Stimulated activated CD8-positive, alpha-beta memory T cell treated with anti-CD3 and anti-CD28 coated beads, Interleukin-4, amount 100 ng/mL, for 48 hours (primary cell): ENCODE results near the gene ALOX5.
"Not testable (repeated sequence)": the region's sequence is repeated elsewhere in the genome, so short reads cannot be mapped to it uniquely, and the experiment has no call there.

ENCODE experiments used
- DNase-seq: peaks from one replicate; pipeline ENCODE4 v3.0.0-alpha.2; 2020

Gene ALOX5

DNA sequence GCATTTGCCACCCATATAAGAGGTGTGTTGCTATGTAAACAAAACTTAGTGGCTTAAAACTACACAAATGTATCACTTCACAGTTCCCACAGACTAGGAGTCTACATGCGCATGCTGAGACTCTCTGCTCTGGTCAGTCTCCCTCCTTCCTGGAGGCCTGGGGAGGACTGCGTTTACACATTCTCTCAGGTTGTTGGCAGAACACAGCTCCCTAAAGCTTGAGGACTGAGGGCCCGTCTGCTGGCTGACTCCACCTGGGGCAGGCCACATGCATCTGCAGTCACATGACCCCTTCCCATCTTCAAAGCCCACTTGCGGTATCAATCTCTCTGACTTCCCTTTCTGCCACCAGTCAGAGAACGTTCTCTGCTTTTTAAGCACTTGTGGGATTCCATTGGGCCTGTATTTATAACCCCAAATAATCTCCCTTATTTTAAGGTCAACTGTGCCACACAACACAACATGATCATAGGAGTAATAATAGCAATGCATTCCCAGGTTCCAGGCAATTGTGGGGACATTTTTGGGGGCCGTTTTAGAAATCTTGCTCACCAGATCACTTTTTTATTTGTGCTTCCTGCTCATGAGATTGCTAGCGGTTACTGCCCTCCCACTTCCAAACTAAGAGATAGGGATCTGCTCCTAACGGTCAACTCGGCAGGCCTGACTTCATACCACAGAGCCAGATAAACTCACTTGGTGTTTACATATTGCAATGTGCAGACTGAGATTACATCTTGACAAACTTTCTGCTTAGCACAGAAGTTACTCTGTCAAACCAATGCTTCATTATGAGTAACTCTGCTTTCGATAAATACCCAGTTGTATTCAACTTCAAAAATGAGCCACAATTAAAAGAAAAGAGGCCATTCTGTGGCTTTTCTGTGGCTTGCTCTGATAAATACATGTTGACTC, 96.3 kb downstream of the ALOX5 start:
- peak; percentile 42 for DNase-seq

- DNase-seq: no peak
Observed at GRCh38 chr10:45471059-45471458, 97.0 kb downstream of the ALOX5 start.

DNA sequence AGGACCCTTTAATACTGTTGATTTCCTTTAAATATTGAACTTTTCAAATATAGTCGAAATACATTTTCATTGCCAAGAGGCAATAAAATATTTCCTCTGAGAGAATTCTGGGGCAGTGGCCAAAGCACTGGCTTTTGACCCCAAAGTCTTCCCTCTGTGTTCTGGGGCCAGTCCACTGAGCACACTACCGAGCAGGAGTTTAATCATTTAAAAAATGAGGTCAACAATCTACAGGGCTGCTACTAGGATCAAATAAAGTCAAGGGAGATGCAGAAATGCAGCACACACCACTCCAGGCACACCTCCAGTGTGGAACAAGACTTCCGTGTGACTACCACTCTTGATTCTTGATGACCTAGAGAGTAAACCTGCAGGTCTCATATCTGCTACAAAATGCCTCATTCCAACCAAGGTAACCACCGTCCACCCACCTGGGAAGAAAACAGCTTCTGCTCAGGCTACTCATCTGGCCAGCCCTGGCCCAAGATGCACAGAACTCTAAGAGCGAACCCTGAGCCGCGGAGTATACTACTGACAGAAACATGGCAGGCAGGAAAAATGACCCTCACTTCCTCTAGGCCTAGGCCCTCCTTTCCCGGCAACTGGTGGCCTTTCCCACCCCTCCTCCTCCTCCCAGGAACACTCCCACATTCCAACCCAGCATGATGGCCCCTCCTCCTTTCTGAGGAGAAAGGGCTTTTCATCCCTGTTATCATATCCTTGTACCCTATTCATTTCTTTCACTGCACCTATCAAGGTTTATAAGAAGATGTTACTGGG, 97.7 kb downstream of the ALOX5 start:
- no peak for DNase-seq

GRCh38 chr10:45473126-45473525, 99.1 kb downstream of the ALOX5 start:
- no peak for DNase-seq

GRCh38 chr10:45476559-45476958, 102.5 kb downstream of the ALOX5 start:
- DNase-seq: no peak

GRCh38 chr10:45480294-45480693, 106.3 kb downstream of the ALOX5 start:
- no peak for DNase-seq

GRCh38 chr10:45481100-45481499, 107.1 kb downstream of the ALOX5 start:
- DNase-seq: not testable (repeated sequence)

DNA sequence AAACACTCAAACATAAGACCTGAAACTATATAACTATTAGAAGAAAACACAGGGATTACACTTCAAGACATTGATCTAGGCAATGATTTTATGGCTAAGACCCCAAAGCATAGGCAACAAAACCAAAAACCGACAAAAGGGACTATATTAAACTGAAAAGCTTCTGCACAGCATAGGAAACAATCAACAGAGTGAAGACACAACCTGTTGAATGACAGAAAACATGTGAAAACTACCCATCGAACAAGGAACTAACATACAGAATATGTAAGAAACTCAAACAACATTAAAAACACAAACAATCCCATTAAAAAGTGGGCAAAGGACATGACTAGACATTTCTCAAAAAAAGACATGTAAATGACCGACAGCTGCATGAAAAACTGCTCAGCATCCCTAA, 109.0 kb downstream of the ALOX5 start:
- DNase-seq: no peak

DNA sequence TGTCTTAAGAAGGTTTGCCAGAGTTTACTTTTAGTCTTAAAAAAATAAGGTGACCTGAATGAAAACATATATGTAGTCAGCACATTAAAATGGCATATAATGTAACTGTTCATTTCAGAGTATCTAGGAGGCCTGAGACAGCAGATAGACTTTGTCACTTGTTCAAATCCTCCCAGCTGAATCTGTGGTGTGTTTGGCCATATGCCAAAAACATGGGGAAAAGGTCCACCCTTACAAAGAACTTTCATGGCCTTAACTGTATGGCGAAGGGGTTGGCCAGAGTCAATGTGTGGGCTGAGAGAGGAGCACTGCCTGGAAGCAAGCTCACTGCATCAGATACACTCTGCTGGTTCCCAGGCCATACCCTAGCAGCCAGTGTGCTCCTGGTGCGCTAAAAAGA, 113.7 kb downstream of the ALOX5 start:
- no peak for DNase-seq

DNA sequence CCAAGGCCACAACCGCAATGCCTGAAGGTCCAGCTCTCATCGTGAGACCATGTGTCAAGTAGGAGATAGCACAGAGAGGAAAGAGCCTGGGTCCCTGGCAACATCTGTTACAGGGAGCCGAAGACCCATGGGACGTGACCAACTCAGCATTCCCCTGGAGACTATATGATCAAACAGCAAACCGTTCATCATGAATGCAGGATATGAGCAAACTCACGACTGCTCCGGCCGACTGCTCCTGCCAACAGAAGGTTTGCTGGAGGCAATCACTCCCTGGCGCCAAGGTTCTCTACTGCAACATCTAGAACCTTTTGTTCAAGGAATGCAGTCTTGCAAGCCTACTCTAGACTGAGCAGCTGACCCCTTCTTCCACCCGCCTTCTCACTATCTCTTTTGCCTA, 114.3 kb downstream of the ALOX5 start:
- DNase-seq: no peak

DNA sequence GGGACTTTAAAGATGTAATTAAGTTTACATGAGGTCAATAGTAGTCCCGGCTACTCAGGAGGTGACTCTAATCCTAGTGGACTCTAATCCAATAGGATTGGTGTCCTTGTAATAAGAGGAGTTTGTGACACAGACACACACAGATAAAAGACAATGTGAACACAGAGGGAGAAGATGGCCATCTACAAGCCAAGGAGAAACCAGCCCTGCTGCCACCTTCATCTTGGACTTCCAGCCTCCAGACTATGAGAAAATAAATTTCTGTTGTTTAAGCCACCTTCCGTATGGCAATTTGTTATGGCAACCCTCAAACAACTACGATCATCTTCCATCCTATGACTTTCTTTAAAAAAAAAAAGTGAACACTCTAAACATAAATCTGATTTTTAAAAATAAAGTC, 116.3 kb downstream of the ALOX5 start:
- DNase-seq: no peak

- DNase-seq: no peak
Observed at GRCh38 chr10:45491061-45491460, 117.0 kb downstream of the ALOX5 start.
